HG02759 (cell line): ENCODE measurements around the gene PIK3CA.
"Not testable (repeated sequence)": the region's sequence is repeated elsewhere in the genome, so short reads cannot be mapped to it uniquely, and the experiment has no call there.

Experiments
- ATAC-seq: cut with Tn5 transposase; IDR thresholded peaks from one replicate; pipeline ENCODE4 v1.9.1; 2021; ENCODE audit warnings: mild to moderate bottlenecking, moderate library complexity; ENCODE audit not compliant: unreplicated experiment

The PIK3CA gene

GRCh38 chr3:179194931-179195330 is 46.8 kb downstream of the PIK3CA start:
- no peak for ATAC-seq

GRCh38 chr3:179196098-179196497 is 47.9 kb downstream of the PIK3CA start:
- ATAC-seq, result peak; percentile 88

DNA sequence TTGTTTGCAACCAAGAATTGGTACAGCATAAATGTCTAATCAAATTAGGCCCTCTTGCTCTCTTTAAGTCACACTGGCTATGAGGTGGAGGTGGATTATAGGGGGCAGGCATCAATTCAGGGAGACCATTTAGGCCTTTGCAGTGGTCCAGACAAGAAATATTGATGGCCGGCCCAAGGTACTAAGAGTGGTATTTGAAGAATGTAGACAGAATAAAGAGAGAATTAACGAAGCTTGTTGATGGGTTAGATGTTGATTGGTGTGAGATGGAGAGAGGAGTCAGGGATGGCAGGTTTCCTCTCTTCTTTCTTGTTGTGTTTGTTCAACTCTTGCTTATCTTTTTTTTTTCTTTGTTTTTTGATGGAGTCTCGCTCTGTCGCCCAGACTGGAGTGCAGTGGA is 48.5 kb downstream of the PIK3CA start:
- no peak for ATAC-seq

DNA sequence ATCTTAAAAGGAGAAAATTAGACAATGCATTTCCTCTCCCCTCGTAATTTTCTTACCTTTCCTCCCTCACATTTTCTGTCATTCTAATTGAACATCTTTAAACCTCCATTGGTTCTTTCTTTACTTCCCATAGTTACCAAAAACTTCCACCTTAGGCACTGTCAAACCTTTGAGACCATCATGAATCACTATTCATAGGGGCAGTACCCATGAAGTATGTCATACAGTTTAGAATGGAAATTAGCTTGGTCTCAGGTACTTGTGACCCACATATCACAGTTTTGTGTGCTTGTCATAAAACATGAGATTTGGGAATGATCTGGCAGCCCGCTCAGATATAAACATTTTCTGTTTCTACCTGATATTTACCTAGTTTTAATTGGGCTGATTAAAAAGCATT is 52.6 kb downstream of the PIK3CA start:
- ATAC-seq, result no peak

DNA sequence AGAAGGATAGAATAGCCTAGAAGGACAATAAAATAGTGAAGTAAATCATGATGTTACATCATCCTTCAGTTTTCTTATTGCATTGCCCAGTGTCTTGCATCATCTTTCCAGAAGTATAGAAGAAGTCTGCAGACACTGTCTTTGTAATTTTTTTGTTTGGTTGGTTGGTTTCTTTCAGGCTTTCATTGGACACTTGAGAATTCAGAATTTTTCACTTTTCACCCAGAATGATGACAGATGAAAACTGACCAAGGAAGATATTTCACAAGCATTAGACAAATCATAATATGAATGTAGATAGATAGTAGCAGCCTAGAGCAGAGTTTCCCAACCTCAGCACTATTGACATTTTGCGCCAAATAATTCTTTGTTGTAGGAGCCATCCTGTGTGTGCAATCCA is 67.4 kb downstream of the PIK3CA start:
- ATAC-seq, result not testable (repeated sequence)

- not testable (repeated sequence) for ATAC-seq
Observed at GRCh38 chr3:179218213-179218612, 70.1 kb downstream of the PIK3CA start.

- ATAC-seq, result no peak
Observed at GRCh38 chr3:179223548-179223947, 75.4 kb downstream of the PIK3CA start.

DNA sequence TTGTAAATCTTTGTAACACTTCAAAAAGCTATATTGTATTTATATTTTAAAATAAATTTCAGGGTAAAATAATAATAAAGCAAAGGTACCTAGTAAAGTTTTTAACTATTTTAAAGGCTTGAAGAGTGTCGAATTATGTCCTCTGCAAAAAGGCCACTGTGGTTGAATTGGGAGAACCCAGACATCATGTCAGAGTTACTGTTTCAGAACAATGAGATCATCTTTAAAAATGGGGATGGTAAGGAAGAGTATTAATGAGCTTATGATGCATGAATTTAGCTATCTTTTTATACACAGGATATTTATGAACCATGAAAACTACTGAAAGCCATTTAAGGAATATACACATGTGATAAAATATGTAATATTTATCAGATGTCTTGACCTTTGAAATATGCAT is 76.4 kb downstream of the PIK3CA start:
- no peak for ATAC-seq

GRCh38 chr3:179227349-179227748 is 79.2 kb downstream of the PIK3CA start:
- ATAC-seq, result no peak

GRCh38 chr3:179229177-179229576 is 81.0 kb downstream of the PIK3CA start:
- ATAC-seq, result no peak

- ATAC-seq, result no peak
Observed at GRCh38 chr3:179233043-179233442, 84.9 kb downstream of the PIK3CA start.

DNA sequence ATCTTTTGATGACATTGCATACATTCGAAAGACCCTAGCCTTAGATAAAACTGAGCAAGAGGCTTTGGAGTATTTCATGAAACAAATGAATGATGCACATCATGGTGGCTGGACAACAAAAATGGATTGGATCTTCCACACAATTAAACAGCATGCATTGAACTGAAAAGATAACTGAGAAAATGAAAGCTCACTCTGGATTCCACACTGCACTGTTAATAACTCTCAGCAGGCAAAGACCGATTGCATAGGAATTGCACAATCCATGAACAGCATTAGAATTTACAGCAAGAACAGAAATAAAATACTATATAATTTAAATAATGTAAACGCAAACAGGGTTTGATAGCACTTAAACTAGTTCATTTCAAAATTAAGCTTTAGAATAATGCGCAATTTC is 86.0 kb downstream of the PIK3CA start:
- no peak for ATAC-seq

GRCh38 chr3:179236669-179237301 is 88.6 kb downstream of the PIK3CA start:
- ATAC-seq, result peak; percentile 80

- ATAC-seq, result not testable (repeated sequence)
Observed at GRCh38 chr3:179240299-179240698, 92.1 kb downstream of the PIK3CA start.

DNA sequence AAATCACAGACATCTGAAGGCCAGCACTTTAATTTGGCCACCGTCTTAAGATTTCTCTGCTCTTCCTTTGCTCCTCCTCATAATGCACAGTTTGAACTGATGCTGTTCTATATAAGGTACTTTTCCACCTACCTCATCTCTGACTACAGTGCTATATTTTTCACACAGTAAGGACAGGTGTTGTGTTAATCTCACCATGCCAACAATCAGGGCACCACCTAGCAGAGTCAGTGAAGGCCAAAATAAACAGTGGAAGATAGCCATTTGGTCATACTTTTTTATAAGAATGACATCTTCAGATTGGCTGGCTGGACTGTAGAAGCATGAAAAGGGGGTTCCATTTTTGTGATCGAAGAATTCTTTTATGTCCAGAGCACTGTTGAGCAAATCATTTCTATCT is 94.7 kb downstream of the PIK3CA start:
- not testable (repeated sequence) for ATAC-seq

- no peak for ATAC-seq
Observed at GRCh38 chr3:179244878-179245277, 96.7 kb downstream of the PIK3CA start.

DNA sequence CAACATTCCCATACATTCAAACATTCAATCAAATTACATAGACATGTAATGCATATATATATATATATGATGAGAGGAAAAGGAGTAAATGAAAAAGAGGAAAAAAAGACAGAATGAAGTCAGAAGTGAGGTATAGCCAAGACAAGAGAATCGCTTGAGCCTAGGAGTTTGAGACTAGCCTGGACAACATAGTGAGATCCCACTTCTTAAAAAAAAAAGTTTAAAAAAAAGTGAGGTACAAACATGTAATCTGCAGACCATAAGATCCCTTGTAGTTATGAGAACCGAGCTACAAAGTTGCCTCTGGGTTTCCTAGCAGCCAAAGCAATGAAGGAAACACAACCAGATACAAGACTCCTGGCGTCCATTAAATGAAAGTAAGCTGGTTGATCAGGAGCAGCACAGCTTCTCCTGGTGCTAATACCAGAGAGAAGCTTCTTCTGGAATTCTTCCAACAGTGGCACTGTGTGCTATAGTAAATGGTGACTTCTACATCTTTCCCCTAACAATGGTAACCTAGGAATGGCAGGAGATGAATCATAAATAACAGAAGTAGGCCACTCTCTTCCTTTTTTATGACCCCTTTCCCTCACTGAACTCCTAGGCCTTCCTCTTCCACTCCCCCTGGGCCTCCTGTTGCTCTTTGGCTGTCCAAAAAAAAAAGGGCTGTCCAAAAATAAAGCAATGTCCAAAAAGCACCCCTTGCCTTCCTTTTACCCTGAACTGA is 99.3 kb downstream of the PIK3CA start:
- no peak for ATAC-seq

DNA sequence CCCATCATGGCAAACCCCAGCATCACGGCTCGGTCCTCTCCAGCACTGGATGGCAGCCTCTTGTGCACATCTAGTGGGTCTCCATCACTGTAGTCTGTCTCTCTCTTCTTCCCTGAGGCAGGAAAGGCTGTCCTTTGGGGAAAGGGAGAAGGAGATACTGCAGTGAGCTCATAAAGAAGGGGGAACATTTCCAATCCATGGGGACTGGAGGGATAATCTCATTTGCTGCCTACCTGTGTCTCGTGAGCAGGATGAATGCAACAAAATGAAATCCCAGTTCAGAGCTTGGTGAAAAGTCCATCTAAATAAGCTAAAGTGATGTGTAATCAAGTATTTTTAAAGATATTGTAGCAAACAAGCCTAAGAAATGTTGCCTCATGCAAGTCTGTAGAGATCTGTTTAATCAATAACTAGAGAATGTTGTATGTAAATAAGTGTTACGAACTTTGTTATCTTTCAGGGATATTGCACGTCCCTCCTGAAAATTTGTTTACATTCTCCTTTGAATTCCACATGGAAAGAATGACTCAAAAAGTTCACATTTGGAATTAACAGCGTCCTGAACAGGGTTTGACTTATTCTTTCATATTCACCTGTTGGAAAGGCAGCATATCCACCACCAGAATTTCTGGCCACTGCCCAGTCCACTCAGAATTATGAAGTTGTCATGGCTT is 102.8 kb downstream of the PIK3CA start, which contains the start of gene KCNMB3:
Gene KCNMB3 (minus strand): TSS at position 312 of the 674 bp plus-strand sequence. CDS start 124 bp downstream, at position 188.
- ATAC-seq, result no peak

DNA sequence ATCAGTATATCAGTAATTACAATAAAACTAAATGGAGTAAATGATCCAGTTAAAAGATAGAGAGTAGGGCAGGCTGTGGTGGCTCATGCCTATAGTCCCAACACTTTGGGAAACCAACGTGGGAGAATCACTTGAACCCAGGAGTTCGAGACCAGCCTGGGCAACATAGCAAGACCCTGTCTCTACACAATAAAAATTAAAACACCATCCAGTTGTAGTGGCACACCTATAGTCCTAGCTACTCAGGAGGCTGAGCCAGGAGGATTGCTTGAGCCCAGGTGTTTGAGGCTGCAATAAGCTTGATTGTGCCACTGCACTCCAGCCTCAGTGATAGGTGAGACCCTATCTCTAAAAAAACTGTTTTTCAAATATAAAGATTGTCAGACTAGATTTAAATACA is 108.7 kb downstream of the PIK3CA start:
- ATAC-seq, result no peak

DNA sequence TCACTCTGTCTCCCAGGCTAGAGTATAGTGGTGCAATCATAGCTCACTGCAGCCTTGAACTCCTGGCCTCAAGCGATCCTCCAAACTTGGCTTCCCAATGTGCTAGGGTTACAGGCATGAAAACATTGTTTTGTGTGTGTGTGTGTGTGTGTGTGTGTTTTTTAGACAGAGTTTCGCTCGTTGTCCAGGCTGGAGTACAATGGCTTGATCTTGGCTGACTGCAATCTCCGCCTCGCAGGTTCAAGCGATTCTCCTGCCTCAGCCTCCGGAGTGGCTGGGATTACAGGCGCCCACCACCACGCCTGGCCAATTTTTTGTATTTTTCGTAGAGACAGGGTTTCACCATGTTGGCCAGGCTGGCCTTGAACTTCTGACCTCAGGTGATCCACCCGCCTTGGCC is 109.6 kb downstream of the PIK3CA start:
- ATAC-seq, result not testable (repeated sequence)

- ATAC-seq, result no peak
Observed at GRCh38 chr3:179258820-179259219, 110.7 kb downstream of the PIK3CA start.
